Amniotic stem cell (primary cell): Measurements from ENCODE around the gene LRRC27.
"Not testable (repeated sequence)": the region's sequence is repeated elsewhere in the genome, so short reads cannot be mapped to it uniquely, and the experiment has no call there.

Source experiments
- DNase-seq: peaks from one replicate; lab custom pipeline; 2025; lab: John Stamatoyannopoulos, UW

Gene LRRC27

DNA sequence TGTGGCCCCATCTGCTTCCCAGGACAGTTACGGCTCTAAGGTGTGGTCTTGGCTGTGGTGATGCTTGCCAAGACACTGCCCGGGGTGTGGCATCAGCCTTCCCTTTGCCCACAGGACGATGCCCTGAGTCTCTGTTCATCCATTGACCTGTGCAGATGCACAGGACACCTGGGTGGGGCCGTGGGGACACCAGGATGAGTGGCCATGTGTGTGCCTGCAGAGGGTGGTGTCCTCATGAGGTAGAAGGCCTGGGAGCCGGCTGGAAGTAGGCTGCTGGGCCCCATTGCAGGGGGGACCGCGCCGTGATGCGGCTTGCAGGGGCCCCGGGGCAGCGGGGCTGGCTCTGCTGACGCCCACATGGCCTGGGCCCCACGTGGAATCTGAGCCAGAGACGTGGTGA is 42.6 kb downstream of the LRRC27 start:
- no peak for DNase-seq

DNA sequence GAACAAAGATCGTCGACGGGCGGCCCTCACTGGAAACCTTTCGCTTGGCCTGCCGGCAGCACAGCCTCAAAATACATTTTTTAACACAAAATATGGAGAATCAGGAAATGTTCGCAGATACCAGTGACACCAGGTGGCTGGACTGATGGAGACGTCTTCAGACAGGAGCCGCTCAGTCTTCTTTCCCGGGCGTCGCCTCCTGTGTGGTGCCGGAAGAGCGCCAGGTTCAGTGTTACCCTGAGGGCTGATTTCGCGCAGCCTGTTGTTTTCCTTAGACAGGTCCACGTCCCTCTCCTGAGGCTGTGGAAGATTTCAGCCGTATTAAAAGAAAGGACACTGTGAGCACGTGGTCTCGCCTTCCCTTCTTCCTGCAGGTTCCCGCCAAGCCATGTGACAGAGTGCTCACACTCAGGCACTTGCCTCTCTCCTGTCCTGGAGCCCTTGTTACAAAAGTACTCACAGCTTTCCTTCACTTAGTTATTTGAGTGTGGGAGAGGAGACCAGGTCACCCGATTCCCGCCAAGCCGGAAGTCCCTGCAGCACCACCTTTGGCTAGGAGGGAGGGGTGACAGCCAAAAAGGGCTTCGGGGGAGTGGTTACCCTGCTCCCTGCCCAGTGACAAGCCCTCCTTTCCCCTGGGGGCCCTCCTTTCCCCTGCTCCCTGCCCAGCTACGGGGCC is 43.3 kb downstream of the LRRC27 start:
- no peak for DNase-seq

DNA sequence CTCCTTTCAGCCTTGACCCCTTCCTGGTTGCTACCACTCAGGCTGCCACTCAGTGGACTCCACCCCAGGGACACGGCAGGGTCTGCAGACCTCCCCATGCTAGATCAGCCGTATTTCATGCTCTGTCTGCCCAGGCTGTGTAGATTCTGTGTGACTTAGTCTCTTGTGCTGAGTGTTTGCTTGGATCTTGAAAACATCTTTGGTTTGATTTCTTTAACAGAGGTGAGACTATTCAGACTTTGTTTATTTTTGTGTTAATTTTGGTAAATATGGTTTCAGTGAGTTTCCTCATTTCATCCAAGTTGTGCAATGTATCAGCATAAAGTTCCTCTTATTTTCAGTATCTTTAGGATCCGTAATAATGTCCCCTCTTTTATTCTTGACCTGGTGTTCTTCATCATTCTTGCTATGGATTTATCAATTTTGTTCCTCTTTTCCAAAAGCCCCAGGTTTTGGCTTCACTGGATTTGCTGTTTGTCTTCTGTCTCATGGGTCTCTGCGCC is 43.9 kb downstream of the LRRC27 start:
- no peak for DNase-seq

DNA sequence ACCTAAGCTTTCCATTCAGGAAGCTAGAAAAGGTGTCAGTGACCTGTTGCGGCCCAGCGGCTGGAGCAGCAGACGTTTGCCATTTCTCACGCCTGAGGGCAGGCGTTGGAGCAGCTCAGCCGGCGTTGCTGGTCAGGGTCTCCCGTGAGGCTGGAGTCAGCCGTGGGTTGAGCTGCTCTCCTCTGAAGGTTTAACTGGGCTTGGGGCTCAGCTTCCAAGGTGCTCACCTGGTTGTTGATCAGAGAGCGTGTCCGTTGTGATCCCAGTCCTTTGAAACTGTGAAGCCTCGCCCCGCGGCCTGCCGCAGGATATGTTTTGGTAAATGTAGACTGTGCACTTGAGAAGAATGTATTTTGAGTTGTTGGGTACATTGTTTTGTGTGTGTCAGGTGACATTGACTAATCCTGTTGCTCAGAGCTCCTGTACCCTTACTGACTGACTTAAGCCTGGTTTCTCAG is 44.4 kb downstream of the LRRC27 start:
- DNase-seq, result no peak

DNA sequence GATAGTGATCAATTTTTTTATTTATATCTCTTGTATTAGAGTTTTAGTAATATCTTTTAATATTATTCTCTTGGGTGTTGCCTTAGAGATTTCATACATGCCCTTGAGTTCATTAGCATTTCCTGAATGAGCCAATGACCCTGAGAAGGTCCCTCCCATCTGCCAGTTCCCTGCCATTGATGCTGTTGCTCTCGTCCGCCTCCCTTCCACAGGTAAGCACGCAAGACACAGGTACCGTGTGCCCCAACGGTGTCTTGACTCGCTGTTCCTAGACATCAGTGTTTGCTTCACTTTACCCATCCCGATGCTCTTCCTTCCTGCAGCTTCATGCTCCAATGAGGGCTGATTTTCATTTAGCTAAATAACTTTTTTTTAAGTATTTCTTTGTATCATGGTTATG is 45.3 kb downstream of the LRRC27 start:
- DNase-seq, result no peak

DNA sequence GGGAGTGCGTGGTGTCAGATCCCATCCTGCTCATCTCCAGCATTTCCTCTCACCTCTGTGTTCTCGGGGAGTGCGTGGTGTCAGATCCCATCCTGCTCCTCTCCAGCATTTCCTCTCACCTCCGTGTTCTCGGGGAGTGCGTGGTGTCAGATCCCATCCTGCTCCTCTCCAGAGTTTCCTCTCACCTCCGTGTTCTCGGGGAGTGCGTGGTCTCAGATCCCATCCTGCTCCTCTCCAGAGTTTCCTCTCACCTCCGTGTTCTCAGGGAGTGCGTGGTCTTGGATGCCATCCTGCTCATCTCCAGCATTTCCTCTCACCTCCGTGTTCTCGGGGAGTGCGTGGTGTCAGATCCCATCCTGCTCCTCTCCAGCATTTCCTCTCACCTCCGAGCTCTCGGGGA is 47.0 kb downstream of the LRRC27 start:
- DNase-seq, result not testable (repeated sequence)

DNA sequence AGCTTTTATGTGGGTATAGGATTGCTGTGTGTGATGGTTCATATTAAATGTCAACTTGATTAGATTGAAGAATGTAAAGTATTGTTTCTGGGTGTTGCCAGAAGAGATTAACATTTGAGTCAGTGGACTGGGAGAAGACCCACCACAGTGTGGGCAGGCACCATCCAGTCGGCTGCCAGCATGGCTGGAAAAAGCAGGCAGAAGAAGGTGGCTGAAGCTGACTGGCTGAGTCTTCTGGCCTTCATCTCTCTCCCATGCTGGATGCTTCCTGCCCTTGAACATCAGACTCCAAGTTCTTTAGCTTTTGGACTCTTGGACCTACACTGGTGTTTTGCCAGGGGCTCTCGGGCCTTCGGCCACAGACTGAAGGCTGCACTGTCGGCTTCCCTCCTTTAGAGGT is 49.0 kb downstream of the LRRC27 start:
- not testable (repeated sequence) for DNase-seq

DNA sequence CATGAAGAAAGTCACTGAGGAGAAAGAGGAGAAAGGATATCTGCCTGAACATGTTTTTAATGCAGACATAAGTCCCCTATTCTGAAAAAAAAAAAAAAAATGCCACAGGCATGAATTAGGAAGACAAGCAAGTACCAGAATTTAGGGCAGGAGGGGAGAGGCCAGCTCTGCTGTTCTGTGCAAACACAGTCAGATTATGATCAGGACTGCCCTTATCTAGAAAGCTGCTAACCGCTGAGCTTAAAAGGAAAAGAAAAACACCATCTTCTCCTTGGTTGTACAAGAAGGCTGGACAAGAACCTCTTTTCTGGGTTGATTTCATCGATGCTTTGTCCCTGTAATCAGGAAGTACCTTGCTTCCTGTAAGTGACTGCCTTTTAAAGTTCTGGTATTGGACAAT is 49.7 kb downstream of the LRRC27 start:
- no peak for DNase-seq

DNA sequence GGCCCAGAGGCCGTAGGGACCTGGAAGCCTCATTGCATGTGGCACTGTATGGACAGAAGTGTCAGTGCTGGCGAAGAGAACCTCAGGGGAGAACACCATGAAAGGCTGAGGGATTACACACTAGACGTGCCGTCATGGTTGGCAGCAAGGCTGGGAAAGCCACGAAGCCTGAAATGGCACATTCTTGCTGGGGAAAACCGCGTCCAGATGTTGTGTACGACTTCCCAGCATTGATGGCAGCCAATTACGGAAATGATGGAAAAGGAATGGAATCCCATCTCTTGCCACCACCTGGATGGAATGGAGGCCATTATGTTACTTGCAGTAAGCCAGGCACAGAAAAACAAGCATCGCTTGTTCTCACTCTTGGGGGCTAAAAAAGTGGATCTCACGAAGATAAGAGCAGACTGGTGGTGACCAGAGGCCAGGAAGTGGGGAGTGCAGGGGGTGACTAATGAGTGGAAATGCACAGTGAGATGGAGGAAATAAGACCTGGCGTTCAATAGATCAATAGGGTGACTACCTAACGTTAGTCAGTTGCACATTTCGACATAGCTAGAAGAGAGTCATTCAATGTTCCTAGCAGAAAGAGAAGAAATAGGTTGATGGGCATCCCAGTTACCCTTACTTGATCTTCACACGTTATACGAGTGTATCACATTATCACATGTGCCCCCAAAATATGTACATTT is 50.4 kb downstream of the LRRC27 start:
- no peak for DNase-seq

DNA sequence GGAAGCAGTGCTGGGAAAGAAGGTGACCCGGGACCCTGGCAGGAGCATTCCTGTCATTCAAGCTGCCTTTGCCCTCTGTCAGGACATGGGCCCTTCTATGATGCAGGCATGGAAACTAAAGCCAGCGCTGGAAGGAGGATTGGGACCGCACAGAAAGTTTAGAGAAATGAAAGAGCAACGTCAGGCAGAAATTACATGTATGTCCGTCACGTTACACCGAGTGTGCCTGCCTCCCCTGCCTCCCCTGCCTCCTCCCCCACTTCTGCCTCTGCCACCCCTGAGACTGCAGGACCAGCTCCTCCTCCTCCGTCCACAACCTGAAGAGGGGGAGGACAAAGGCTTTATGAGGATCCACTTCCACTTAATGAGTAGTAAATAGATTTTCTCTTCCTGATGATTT is 51.1 kb downstream of the LRRC27 start:
- DNase-seq, result no peak

DNA sequence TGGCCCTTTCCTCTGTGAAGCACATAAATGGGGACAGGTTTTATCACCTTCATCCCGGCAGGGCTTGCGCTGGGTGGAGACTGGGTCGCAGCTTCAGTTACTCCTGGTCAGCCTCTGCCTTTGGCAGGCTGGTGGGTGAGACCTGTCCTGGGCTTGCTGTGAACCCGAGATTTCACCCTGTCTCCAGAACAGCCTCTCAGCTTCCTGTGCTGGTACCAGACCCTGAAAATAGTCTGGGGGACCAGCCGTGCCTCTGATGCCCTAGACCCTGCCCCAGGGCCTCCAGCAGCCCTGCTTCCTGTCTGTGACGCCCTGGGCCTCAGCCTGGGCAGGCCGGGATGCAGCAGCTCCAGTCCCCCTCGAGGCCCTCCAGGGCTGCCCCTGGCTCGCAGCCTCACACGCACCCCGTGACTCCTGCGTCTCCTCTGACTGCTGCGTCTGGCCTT is 51.8 kb downstream of the LRRC27 start:
- no peak for DNase-seq

DNA sequence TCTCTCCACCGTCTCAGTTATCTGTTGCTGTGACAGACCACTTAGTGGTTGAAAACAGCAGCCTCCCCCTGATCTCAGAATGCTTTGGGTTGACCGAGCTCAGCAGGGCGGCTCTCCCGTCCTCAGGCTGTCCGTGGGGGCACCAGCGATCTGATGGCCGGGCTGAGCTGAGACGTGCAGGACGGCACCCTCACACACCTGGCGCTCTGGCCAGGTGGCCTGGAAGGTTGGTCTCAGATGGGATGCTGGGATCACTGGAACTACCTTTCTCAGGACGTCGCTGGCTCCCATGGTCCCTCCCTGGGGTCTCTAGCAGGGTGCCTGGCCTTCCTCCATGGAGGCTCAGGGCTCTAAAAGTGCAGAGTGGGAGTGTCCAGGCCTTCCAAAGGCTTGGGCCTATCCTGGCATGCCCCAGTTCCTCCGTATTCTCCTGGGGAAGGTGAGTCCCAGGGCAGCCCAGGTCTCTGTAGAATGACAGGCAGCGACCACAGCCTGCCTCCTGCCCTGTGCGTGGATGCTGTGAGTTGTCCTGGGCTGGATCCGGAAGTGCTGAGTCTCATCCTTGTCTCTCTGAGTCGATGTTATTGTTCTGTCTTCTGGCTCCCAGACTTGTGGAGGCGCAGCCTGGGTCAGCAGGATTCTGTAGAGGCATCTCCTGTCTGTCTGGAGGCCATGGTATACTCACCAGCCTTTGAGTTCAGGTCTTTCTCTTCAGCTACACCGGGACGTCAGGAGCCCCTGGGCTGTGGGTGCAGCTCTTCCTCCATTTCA is 52.8 kb downstream of the LRRC27 start:
- DNase-seq, result no peak

DNA sequence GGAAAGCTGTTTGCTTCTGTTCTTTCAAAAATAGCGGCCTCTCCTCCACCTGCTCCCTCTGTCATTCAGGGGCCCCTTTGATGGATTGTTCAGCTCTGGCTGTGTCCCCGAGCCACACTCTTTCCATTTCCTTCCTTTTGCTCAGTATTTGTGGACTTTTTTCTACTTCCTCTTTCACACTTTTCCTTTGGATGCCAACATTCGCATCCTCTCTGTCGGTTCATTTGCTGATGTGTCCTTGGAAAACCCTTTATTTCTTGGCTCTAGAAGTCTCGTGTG is 53.3 kb downstream of the LRRC27 start:
- DNase-seq, result no peak

DNA sequence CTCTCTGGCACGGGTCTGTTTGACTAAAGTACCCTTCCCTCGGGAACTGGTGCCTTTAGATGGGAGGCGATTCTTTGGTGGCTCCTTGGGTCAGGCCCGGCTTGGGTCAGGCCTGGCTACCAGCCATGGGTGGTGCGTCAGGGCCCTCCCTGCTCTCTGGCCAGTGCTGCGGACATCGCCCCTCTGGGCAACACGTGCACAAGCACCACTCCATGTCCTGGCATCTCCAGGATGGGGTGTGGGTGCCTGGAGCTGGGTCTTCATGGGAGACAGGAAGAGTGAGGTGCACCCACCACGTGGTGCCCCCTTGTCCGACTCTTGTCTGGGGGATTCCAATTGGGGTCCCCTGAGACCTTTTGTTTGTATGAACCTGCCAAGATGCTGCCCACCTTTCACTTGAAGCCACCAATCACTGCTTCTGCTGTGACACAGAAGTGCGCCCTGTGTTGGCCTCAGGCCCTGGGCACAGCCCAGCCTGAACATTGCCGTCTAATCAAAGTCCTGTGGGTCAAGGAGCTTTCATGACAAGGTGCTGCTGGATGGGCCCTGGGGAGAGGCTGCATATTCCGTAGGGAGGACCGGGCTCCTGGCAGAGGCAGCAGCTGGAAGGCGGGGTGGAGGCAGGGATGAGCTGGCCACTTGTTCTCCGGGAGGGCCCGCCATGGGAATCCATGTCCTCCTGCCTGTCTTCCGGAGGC is 53.9 kb downstream of the LRRC27 start:
- DNase-seq, result no peak

DNA sequence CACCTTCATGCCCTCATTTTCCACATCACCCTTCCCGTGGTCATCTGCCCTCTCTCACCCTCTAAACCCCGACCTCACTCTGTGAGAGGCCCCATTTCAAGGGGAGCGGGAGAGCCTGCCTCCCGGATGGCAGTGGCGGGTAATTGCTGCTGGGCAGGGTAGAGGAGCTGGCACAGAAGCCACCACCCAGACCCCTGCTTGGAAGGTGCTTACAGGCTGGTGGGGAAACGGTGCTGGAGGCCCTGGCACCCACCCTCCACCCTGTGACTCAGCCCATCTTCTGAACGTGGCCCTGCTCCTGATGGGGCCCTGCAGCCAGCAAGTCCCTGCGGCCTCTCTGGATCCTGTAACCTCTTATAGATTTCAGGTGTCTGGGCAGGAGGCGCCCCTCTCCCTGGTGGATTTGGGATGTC is 54.4 kb downstream of the LRRC27 start:
- DNase-seq, result no peak

DNA sequence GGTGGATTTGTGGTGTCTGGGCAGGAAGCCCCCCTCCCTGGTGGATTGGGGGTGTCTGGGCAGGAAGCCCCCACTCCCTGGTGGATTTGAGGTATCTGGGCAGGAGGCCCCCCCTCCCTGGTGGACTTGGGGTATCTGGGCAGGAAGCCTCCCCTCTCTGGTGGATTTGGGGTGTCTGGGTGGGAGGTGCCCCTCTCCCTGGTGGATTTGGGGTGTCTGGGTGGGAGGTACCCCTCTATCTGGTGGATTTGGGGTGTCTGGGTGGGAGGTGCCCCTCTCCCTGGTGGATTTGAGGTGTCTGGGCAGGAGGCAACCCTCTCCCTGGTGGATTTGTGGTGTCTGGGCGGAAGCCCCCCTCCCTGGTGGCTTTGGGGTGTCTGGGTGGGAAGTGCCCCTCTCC is 54.9 kb downstream of the LRRC27 start:
- DNase-seq, result not testable (repeated sequence)

DNA sequence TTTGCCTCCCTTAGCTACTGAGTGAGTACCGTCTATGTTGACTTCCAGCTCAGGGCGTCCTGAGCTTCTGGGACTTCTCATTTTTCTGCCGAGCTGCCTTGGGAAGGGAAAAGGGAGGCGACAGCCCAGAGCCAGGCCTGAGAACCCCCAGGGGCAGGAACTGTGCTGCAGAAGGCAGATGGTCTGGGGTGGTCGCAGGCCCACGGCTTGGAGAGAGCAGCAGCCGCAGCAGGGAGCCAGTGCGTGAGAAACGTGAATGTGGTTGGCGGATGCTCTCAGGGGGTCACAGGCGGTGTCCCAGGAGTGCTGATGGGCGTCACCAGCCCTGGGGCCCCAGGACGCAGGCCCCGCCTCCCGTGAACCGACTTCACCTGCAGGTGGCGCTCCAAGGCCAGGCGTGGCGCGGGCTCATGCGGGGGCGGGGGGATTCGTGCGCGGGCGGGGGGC is 55.8 kb downstream of the LRRC27 start:
- no peak for DNase-seq

DNA sequence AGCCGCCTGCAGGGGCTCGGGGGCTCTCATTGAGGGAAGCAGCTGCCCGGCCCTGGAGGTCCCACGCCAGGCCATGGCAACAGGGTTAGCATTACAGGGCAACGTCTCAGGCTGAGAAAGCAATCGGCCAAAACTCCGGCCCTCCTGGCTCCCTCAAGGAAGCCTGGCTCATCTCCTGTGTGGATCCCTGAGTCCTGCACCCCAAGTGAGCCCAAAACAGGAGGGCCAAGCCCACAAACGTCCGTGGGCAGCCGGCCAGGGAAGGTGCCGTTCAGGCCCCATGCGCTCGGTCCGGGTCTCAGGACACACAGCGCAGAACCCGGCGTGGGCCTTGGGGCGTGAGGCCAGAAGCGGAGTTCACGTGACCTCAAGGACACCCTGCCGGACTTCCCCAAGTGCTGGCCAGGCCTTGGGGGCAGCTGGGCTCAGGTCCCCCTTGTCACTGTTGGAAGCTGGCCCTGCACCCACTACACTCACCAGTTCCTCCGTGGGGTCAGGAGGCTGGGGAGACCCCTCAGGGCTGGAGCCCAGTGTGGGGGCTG is 57.0 kb downstream of the LRRC27 start:
- no peak for DNase-seq

DNA sequence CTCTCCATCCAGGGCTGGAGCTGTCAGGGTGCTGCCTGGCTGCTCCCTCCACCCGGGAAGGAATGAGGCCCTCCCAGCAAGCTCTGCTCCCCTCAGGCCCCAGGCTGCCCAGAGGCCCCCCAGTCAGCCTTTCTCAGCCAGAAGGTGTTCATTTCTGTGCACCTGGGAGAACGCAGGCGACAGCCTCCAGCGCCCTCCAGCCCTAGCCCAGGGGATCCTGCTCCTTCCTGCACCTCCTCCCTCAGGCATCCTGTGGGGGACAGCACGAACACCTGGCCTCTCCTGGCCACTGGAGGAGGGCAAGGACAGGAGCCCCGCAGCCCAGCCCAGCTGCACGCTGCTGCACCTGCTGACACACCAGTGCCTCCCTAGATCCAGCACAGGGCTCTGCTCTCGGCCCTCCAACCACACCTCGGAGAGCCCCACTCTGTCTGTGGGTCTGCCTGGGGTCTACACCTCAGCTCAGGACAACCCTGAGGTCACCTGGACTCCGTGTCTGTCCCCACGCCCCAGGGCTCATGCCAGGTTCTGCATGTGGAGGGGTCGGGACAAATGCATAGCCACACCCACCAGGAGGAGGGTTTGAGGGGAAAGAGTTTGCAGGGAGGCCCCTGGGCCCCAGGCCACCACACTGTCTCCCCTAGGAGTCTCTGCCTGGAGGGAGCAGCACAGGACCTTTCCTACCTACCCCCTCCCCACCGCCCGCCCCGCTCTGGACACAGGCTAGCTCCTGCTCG is 57.6 kb downstream of the LRRC27 start:
- DNase-seq, result no peak

DNA sequence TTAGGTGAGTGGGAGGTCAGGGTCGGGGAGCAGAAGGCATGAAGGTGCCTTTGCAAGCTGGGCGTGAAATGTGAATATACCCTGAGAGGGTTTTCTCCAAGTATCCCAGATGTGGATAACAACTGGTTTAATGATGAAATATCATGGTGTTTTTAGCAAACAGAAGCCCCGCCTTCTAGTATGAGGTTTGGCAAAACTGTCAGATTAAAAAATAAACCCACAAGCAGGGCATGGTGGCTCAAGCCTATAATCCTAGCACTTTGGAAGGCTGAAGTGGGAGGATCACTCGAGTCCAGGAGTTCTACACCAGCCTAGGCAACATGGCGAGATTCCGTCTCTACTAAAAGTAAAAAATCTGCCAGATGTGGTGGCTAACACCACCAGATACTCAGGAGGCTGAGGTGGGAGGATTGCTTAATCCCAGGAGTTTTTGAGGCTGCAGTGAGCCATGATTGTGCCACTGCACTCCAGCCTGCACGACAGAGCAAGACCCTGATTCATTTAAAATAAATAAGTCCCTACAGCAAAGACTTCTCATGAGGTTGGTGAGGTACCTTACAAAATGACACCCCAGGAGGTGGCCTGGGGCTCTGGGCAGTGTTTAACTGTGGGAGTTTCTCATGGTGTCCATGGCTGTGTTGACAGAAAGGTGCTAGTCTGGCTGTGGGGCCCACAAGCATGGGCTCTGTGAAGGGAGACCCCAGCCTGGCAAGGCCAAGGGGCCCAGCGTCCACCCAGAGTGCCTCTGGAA is 58.4 kb downstream of the LRRC27 start:
- no peak for DNase-seq
